NCI-H1417 (cell line): ENCODE data around the gene RNF224.
A peak's percentile ranks its signal among the peaks of the same experiment; 100 is the strongest.

Source experiments
- DNase-seq, 3 experiments: peaks; one replicate each; lab custom pipeline; 2025; lab: John Stamatoyannopoulos, UW

The RNF224 gene

DNA sequence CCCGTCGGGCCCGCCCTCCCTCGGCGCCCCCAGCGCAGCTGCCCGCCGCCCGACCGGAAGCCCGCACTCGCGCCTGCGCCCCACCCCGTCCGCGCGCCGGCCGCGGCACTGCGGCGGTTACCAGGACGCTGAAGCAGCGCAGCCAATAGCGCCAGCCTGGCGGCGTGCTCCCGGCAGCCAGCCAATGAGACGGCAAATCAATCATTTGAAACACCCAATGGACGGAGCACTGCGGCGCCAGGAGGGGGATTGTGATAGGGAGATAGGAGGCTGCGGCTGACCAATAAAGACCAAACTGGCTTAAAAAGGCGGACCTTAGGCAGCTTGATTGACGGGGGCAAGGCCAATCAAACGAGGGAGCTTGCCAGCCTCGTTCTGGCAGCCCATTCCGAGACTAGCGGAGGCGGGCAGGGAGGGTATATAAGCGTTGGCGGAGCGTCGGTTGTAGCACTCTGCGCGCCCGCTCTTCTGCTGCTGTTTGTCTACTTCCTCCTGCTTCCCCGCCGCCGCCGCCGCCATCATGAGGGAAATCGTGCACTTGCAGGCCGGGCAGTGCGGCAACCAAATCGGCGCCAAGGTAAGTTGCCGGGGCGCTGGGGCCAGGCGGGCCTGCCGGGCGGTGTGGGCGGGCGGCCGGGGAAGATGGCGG is 13.7 kb downstream of the RNF224 start, which contains the start of gene TUBB4B:
Gene TUBB4B, plus strand, starts transcription at position 447 of the 649 bp plus-strand sequence. Its CDS starts 74 bp downstream, at position 521.
- DNase-seq, result peak; percentile 94 to 100 (median 100)

DNA sequence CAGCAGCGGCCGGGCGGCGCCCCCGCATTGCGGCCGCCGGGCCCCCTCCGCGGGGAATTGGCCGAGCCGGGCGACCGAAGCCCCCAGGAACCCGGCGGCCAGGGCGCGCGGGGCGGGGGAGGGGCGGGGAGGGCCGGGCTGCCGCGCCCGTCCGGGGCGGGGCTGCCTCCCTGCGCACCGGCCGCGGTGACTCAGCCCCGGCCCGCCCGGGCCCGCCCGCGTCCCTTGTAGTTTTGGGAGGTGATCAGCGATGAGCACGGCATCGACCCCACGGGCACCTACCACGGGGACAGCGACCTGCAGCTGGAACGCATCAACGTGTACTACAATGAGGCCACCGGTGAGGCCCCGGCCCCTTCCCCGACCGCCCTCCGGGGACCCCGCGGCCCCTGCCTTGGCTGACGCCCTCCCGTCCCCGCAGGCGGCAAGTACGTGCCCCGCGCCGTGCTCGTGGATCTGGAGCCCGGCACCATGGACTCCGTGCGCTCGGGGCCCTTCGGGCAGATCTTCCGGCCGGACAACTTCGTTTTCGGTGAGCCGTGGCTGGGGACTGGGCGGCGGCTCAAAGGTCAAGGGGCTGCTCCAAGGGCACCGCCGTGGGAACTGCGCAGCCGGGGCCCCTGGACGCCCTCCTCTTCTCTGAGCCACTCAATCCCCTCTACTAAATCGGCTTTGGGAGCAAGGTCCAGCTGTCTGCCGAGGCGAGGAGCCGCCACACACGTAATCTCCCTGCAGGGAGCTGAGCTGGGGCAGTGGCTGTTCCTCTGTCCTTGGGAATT is 14.4 kb downstream of the RNF224 start:
- DNase-seq, result peak in 2 of 3 experiments; percentile 45 to 72

DNA sequence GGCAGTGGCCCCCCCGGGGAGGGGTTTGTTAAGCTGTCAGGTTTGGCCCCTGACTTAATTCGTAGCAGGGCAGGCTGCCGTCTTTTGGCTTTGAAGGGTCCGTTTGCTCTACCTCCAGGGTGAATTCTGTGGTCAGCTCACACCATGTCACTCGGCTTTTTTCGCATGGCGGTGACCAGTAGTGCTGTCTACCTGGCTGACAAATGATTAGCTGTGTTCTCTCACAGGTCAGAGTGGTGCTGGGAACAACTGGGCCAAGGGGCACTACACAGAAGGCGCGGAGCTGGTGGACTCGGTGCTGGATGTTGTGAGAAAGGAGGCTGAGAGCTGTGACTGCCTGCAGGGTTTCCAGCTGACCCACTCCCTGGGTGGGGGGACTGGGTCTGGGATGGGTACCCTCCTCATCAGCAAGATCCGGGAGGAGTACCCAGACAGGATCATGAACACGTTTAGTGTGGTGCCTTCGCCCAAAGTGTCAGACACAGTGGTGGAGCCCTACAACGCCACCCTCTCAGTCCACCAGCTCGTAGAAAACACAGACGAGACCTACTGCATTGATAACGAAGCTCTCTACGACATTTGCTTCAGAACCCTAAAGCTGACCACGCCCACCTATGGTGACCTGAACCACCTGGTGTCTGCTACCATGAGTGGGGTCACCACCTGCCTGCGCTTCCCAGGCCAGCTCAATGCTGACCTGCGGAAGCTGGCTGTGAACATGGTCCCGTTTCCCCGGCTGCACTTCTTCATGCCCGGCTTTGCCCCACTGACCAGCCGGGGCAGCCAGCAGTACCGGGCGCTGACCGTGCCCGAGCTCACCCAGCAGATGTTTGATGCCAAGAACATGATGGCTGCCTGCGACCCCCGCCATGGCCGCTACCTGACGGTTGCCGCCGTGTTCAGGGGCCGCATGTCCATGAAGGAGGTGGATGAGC is 15.2 kb downstream of the RNF224 start:
- DNase-seq, result peak in 1 of 3 experiments; percentile 55

DNA sequence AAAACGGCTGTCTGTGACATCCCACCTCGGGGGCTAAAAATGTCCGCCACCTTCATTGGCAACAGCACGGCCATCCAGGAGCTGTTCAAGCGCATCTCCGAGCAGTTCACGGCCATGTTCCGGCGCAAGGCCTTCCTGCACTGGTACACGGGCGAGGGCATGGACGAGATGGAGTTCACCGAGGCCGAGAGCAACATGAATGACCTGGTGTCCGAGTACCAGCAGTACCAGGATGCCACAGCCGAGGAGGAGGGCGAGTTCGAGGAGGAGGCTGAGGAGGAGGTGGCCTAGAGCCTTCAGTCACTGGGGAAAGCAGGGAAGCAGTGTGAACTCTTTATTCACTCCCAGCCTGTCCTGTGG is 15.9 kb downstream of the RNF224 start:
- peak in 1 of 3 experiments; percentile 48 for DNase-seq

DNA sequence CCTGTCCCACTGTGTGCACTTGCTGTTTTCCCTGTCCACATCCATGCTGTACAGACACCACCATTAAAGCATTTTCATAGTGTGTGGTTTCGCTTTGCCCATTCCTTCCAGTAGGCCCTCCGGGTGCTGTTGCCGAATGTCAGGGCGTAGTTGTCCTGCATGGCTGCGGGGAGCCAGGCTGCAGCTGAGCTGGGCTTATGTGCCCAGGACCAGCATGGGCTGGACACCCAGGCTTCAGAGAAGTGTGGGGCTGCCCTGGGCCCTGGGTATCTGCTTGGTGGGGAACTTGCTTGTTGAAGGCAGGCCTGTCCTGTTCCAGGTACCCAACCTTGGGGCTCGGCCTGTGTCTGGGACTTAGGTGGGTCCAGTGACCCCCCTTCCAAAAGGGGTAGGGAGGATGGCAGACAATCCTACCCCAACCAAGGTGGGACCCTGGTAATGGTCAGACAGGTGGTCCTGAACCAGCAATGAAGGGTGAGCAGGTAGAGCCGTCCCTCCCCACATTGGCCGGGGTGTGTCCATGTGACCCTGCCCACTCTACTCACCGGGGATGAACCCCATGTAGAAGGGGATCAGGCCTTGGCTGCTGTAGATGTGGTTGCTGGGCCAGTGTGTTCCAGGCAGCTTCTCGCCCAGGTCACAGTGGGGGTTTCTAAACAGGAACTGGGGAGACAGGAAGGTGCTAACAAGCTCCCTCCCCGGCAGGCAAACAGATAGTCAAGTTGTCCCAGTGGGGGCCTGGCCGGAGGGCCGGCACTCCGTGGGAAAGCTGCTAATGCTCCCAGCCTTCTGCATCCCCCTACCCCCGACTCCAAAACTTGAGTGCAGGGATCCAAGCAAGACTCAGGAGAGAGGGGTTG is 16.6 kb downstream of the RNF224 start:
- peak in 1 of 3 experiments; percentile 73 for DNase-seq

DNA sequence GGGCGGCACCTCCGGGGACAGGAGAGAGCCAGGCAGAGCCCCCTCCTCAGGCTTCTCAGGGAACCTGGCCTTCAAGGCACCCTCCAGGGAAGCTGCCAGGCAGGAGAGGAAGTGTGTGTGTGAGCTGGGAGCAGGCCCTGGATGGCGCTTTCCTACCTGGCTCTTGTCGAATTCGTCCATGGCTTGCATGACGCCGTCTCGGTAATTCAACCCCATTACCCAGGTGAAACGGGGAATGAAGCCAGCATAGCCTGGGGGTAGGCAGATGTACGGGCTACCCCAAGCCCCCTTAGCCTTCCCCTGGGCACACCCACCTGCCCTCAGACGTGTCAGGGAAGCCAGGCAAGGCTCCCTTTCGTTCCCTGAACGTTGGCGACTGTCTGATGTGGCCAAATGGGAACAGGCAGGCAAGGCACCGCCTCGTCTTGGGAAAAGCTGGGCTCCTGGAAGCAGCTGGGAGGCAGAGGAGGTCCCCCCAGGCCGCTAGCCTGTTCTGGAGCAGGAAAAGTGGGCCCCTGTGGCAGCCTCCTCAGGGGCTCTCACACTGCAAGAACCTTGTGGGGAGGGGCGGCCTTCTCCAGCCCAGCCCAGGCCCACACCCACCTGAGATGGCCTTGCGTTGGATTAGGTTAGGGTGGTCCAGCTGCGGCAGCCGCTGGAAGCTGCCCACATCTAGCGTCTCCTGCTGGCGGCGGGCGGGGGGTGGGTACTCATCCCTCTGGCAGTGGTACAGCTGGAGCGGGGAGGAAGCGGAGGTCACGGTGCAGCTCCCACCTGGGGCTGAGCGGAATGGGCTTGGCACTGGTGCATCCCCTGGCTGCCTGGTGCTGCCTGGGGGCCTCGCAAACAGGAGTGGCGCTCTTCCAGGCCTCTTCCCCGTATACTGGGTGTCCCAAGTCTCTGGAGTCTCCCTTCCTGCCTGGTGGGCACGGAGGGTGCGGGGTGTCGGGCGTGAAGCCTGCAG is 17.5 kb downstream of the RNF224 start:
- peak in 2 of 3 experiments; percentile 43 to 73 for DNase-seq

DNA sequence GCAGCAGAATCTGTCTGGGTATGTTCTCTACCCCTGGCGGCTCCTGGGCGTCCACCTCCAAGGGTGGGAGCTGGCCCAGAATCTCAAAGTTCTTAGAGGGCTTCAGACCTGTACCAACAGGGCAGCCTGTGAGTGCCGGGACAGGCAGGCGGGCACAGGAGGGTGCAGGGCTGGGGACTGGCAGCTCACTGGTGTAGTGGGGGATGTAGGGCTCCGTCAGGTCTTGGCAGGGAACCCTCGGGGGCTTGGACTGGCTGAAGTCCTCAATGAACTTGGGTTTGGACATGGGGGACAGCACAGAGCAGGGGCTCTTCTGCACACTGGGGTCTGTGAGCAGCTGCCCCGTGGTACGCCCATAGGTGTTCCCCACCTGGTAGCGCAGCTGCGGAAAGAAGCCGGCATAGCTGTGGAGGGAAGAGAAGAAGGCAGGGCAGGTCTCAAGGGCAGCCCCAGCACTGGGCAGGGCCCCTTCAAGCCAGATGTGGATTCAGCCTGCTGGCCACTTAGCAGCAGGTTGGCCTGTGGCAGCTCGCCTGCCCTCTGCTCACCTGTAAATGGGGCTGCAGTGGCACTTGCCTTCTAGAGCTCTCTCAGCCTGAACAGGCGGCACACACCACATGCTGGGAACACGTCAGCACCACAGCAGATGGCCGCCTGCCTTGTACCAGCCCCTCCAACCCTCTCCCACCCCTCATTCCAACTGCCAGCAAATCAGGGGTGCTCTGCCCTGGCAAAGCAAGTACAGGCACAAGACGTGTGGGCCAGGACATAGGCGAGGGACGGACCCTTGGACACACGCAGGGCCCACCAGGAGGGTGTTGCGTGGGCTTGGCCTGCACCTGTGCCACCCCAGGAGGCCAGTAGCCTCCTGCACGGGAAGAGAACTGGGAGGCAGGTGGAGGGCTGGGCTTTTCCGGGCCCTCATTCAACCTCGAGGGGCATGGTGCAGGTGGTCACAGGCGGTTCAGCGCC is 18.4 kb downstream of the RNF224 start:
- DNase-seq, result peak in 2 of 3 experiments; percentile 72 to 84

DNA sequence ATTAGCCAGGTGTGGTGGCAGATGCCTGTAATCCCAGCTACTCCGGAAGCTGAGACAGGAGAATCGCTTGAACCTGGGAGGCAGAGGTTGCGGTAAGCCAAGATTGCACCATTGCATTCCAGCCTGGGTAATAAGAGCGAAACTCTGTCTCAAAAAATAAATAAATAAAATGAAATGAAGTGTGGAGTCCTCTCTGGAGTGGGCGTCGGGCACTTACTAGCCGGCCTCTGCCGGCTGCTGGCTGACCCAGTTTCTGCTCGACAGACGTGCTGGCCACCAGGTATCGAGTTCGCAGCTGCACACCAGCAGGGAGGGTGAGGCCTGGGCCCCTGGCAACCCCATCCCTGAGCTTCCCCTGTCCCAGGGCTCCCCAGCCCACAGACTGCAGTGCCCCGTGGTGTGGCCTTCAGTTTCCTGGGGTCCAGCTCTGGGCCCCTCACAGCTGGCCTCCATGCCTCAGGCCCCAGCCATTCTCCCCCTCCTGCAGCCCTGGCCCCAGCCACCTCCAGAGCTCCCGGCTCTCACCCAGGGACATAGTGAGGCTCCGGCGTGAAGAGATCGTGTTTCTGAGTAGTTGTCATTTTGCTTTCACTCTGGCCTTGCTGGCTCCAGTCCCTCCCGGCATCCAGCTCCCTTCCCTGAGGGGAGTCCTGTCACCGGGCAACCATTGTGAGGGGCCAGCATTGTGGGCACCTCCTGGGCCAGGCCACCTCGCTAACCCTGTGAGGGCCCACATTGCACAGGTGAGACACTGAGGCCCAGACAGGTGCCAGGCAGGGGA is 20.0 kb downstream of the RNF224 start:
- peak in 1 of 3 experiments; percentile 22 for DNase-seq

DNA sequence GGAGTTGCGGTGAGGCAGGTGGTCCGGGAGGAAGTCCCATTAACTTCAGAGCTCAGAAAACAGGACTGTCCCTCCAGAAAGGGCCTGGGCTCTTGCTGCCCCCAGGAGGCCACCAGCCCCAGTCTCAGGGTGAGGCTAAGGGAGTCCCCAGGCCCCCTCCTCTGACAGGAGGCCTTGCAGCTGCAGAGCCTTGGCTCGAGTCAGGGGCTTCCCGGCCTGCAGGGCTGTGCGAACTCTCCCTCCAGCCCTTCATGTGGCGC is 20.5 kb downstream of the RNF224 start:
- DNase-seq, result no peak

DNA sequence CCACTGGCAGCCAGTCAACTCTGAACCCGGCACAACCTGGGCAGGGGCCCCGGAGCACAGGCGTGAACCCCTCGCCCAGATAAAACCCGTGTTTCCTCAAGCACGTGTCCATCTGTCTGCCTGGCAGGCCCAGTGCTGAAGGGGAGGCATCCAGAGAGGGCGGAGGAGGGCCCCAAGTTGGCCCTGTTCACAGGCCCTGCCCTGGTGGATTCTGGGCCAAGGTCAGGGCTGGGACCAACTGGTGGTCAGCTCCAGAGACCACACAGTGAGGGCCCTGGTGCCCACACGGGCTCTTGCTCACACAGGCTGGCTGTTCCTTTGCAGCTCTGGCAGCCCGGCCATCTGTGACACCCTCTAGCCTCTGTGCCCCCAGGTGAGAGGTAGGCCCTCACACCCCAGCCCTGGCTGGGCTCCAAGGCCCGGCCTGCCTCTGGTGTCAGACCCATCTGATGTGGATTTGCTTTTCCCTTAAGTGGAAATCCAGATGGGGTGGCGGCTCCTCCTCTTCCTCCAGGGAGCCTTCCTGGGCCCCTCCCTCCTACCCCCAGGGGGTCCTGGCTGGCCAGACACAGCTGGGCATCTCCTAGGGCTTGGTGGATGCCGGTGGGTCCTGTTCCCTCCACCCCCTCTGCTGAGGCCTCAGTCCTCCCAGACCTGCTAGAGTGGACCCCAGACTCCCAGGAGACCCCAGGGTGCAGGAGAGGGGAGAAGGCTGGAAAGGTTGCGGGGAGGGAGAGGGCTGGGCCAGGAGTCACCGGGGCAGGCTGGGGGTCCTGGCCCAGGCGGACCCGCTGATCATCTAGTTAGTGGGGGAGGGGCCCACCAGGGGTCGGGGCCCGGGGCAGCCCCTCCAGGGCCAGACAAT is 23.3 kb downstream of the RNF224 start:
- DNase-seq, result no peak

DNA sequence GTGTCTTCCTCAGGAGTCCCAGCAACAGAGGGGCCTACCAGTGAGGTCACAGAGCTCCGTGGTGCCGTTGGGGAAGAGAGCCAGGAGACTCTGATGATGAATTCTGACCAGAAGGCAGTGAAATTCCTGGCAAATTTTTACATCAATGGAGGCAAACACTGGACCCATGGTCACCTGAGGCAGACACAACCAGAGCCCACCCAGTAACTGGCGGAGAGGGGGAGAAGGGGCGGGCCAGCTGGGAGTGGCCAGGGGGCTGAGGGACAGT is 23.8 kb downstream of the RNF224 start, which contains the start of gene STPG3:
Gene STPG3, plus strand, starts transcription at position 93 of the 268 bp plus-strand sequence. Its CDS starts 1 bp downstream, at position 94.
- no peak for DNase-seq

DNA sequence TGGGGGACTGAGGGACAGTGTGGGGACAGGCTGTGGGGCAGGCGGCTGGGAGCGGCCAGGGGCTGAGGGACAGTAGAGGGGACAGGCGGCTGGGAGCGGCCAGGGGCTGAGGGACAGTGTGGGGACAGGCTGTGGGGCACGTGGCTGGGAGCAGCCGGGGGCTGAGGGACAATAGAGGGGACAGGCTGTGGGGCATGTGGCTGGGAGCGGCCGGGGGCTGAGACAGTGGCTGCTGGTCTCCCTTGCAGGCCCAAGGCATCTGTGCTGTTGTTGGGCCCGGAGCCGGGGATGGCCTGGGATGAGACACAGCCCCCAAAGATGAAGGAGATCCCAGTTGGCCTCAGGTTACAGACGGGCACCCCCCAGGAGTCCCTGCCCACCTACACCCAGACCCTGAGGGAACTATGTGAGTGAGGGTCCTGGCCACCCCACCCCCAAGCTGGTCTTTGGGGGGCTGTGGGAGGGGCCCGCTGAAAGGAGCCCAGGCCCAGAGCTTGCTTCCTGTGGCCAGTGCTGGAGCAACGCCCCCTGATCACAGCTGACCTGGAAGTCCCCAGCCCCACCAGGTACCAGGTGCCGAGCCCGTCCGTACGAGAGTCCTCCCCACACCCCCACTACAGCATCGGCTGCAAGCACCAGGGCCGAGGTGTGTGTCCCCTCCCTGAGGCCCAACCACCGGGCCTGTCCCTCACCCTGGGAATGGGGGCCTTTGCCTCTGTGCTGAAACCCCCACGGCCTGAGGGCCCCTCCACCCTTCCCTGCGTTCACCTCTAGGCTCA is 24.4 kb downstream of the RNF224 start:
- DNase-seq, result no peak

DNA sequence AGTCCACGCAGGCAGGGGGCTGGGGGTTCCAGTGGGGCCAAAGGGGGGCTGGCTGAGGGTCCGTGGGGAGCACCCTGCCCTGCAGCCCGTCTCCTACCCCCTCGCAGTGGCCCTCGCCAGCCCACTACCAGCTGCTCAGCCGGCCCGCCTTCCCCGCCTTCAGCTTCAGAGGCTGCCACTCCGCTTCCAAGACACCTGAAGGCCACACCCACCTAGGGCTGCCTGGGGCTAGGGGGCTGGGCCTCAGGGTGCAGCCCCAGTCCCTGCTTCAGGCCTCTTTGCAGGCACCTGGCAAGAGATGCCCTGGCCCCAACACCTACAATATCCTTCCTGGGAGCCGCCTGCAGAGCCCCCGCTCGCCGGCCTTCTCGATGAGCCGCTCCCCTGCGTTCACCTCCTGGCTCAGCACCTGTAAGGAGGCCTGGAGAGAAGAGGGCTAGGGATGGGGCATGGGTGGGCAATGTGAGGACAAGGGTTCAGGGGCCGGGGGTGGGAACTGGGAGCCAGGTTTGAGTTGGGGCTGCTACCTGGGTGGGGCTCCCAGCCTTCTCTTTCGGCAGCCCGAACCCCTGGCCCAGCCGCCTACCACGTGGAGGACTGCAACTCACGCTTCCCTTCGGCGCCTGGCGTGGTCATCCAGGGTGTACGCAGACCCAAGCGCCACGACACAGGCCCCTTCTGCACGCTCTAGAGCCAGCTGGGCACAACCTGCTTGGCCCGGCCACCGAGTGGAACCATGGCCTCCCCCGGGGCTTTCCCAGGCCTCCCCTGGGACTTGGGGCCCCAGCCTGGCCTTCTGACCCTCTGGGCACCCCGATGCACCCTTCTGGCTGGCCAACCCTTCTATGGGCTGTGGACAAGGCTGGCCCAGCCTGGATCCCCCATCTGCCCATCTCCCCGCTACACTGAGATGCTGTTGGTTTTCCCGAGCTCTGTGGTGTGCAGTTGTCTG is 25.5 kb downstream of the RNF224 start:
- peak; percentile 13 to 31 (median 30) for DNase-seq

DNA sequence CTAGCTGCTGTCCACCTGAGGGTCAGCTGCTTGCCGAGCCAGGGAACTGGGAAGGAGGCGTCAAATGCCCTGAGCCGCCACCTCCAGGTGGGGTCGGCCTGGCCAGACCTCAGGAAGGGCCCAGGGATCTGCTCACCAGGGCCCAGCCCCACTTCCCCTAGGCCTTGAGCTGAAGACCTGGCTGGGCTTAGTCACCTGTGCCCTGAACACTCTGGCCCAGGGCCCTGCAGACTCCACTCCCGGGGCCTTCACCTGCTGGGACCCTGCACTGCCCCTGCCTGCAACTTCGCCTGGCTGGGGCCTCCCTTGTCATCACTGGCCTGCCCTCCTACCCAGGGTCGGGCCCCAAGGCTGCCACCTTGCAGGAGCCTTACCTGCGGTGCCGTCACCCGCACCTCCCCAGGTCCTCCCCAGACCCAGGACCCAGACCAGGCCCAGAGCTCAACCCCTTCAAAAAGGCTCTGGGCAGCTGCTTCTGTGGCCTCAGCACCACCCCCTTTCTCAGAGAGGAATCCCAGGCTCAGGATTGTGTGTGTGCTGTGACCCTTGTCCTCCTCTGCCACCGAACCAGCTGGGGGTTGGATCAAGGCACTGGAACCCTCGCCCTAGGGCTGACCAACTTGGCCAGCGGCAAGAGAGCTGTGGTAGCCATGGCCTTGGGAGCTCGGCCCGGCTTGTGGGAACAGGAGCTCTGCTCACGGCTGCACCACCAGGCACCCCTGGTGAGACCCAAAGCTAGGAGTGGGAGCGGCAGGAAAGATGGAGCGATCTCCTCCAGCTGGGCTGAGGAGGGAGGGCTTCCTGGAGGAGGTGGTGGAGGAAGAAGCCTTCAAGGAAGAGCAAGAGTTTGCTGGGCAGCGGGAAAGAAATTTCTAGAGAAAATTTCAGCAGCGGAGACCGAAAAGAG is 26.7 kb downstream of the RNF224 start:
- DNase-seq, result peak in 2 of 3 experiments; percentile 54 to 60
